Muscle layer of duodenum (tissue), 2 donors: ENCODE measurements around the gene ABCB9.

Experiments used
- H3K27ac ChIP-seq: one replicate; pipeline ENCODE4 v1.7.0; 2013; ENCODE audit warnings: mild to moderate bottlenecking, low read length
- H3K27me3 ChIP-seq: one replicate; pipeline ENCODE4 v1.7.0; 2013; ENCODE audit warnings: low read depth, mild to moderate bottlenecking, control low read depth, low read length
- H3K36me3 ChIP-seq, 2 donors: one replicate each; pipeline ENCODE4 v1.7.0; 2013; ENCODE audit warnings: low read length in 2 of 2, control low read depth in 1 of 2, mild to moderate bottlenecking in 1 of 2; ENCODE audit not compliant: insufficient read depth in 2 of 2, control insufficient read depth in 1 of 2
- H3K4me1 ChIP-seq, 2 donors: one replicate each; pipeline ENCODE4 v1.7.0; 2013; ENCODE audit warnings: low read length in 2 of 2, mild to moderate bottlenecking in 2 of 2, control low read depth in 1 of 2, moderate library complexity in 1 of 2; ENCODE audit not compliant: insufficient read depth in 2 of 2, control insufficient read depth in 1 of 2
- H3K4me3 ChIP-seq, 2 donors: one replicate each; pipeline ENCODE4 v1.7.0; 2013; ENCODE audit warnings: low read length in 2 of 2, low read depth in 1 of 2, mild to moderate bottlenecking in 1 of 2
- H3K9me3 ChIP-seq, 2 donors: one replicate each; pipeline ENCODE4 v1.7.0; 2013; ENCODE audit warnings: low read length in 2 of 2, control low read depth in 1 of 2, mild to moderate bottlenecking in 1 of 2; ENCODE audit not compliant: control insufficient read depth in 1 of 2
- donor health status: healthy.

Gene ABCB9

DNA sequence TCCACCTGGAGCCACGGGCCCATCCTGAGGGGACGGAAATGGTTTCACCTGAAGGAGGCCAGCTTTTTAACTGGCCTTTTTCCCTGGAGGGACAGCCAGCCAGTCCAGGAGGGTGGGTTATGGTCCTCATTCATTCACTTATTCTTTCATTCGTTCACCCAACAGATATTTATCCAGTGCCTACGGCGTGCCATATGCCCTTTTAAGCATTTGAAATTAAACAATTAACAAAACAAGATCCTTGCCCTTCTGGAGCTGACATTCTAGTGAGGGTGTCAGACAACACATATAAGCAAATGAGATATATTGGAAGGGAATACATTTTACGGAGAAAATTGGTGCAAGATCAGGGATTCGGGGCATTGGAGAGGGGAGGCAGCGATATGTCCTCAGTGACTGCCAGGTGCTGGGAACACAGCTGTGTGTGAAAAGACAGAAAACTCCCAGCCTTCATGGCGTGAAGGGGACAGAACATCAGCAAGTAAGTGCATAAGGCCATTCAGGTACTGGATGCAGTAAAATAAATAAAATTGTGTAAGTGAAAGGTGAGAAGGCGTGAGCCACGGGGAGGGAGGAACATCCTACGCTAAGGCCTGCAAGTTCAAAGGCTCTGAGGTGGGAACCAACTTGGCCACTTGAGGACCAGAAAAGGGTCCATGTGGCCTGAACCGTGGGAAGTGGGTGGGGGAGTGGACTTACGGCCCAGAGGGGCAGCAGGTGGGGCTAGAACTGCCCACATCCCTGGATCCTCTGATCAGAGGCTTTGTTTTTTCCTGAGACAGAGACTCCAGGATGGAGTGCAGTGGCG, 684 bp upstream of the ABCB9 start:
- Histone ChIP-seq H3K27ac (peak overlapping the region; percentile 23), H3K4me1 (peaks cover 0 to 31% of the 10 kb centered on the region in 2 donors), H3K4me3 (peak overlapping the region in 1 of 2 donors; percentile 83), H3K27me3 (no peaks in the 10 kb centered on the region), H3K36me3 (no peaks in the 10 kb centered on the region), H3K9me3 (no peaks in the 10 kb centered on the region)

GRCh38 chr12:122965321-122965751, 927 bp downstream of the ABCB9 start:
- Histone ChIP-seq H3K4me1 (peaks cover 0 to 31% of the 10 kb centered on the region in 2 donors), H3K9me3 (no peaks in the 10 kb centered on the region), H3K27ac (no peak overlapping the region), H3K4me3 (peak overlapping the region in 1 of 2 donors; percentile 83), H3K27me3 (no peaks in the 10 kb centered on the region), H3K36me3 (no peaks in the 10 kb centered on the region)

GRCh38 chr12:122964439-122965257, 1.6 kb downstream of the ABCB9 start:
- H3K27ac ChIP-seq = no peak overlapping the region
- peak overlapping the region in 1 of 2 donors; percentile 83 for H3K4me3 ChIP-seq
- no peaks in the 10 kb centered on the region for H3K27me3 ChIP-seq
- H3K4me1 ChIP-seq = peaks cover 0 to 31% of the 10 kb centered on the region in 2 donors
- H3K36me3 ChIP-seq = peaks cover 0 to 4% of the 10 kb centered on the region in 2 donors
- H3K9me3 ChIP-seq = no peaks in the 10 kb centered on the region

- Histone ChIP-seq H3K4me1 (peaks cover 0 to 27% of the 10 kb centered on the region in 2 donors), H3K4me3 (peak overlapping the region in 1 of 2 donors; percentile 13), H3K27ac (no peak overlapping the region)
Measured at GRCh38 chr12:122963941-122964265, 2.4 kb downstream of the ABCB9 start.

DNA sequence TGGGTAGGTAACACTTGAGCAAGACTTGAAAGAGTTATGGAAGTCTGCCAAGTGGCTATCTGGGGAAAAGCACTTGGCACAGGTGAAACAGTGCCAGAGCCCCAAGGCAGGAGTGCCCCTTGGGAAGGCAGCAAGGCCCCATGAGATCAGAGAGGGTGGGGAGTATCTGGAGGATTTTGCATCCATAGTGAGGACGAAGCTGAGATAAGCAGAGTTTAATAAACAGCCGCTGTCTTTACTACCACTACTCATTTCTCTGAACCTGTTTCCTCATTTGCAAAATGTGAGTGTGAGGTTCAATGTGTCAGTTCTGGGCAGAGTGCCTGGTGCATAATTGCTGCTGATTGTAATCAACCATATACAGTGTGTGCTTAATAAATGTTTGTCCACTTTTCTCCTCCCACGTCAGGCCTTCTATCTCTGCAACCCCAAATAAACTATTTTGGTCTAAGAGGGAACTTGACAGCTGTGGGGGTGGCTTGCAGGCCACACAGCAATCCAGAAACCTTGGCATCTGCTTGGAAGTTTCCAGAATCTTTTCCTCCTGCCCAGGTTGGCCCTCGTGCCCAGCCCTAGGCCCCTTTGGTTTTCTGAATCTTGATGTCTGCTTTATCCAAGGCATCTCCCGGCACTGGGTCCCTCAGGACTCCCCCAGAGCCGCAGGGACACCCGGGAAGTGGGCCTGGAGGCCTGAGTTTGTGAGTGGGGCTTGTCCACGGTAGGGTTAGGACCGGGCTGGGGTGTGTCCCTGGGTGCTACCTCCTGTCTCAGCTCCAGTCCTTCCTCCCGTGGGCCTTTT, 4.5 kb downstream of the ABCB9 start:
- H3K27ac ChIP-seq = no peak overlapping the region
- H3K4me1 ChIP-seq = peaks cover 0 to 27% of the 10 kb centered on the region in 2 donors

More at GRCh38 chr12:122963941-122964265, 2.4 kb downstream of the ABCB9 start:
- Histone ChIP-seq H3K9me3 (no peaks in the 10 kb centered on the region), H3K27me3 (no peaks in the 10 kb centered on the region), H3K36me3 (peaks cover 0 to 8% of the 10 kb centered on the region in 2 donors)

DNA sequence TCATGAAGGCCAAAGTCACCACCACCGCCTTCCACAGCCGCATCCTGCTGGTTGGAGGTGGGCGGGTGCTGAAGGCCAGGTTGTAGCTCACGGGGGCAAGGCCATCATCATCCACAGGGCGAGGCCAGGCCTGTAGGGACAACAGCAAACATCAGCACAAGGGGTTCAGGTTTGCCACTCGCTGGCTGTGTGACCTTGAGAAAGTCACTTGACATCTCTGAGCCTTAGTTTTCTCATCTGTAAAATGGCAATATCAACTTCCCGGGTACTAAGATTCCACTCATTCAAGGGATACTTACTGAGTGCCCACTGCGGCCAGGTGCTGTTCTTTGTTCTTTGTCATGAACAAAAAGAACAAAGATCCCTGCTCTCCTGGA, 6.1 kb downstream of the ABCB9 start:
- Histone ChIP-seq H3K4me1 (peaks cover 0 to 18% of the 10 kb centered on the region in 2 donors), H3K27ac (no peak overlapping the region), H3K4me3 (no peak overlapping the region), H3K9me3 (no peaks in the 10 kb centered on the region), H3K27me3 (no peaks in the 10 kb centered on the region), H3K36me3 (peaks cover 0 to 8% of the 10 kb centered on the region in 2 donors)

More for the DNA sequence above, 4.5 kb downstream of the ABCB9 start:
- Histone ChIP-seq H3K36me3 (peaks cover 0 to 8% of the 10 kb centered on the region in 2 donors), H3K4me3 (no peak overlapping the region), H3K9me3 (no peaks in the 10 kb centered on the region), H3K27me3 (no peaks in the 10 kb centered on the region)

GRCh38 chr12:122959566-122960192, 6.6 kb downstream of the ABCB9 start:
- no peaks in the 10 kb centered on the region for H3K27me3 ChIP-seq
- no peak overlapping the region for H3K27ac ChIP-seq
- H3K4me1 ChIP-seq = peaks cover 0 to 15% of the 10 kb centered on the region in 2 donors
- H3K9me3 ChIP-seq = no peaks in the 10 kb centered on the region
- no peak overlapping the region for H3K4me3 ChIP-seq
- H3K36me3 ChIP-seq = peaks cover 0 to 8% of the 10 kb centered on the region in 2 donors

DNA sequence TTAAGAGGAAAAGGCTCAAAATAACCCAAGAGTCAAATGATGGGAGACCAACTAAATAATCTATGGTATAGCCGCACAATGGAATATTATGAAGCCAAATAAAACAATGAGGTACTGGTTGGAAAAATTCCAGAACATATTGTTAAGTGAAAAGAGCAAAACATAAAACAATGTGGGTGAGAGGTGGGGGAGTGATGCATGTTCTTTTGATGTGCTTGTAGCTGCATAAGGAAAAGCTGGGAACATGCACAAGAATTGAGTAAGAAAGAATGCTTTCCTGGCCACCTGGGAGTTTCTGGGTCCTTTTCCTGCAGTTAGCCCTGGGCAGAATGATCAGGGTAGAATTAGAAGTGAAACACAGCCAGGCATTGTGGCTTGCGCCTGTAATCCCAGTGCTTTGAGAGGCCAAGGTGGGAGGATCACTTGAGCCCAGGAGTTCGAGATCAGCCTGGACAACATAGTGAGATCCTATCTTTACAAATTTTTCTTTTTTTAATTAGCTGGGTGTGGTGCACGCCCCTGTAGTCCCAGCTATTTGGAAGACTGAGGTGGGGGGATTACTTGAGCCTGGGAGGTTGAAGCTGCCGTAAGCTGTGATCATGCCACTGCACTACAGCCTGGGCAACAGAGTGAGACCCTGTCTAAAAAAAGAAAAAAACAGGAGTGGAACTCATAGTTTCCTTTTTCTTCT, 7.9 kb downstream of the ABCB9 start:
- no peaks in the 10 kb centered on the region for H3K9me3 ChIP-seq
- H3K4me3 ChIP-seq = no peak overlapping the region
- H3K36me3 ChIP-seq = peaks cover 0 to 8% of the 10 kb centered on the region in 2 donors
- no peaks in the 10 kb centered on the region for H3K27me3 ChIP-seq
- H3K4me1 ChIP-seq = peaks cover 0 to 2% of the 10 kb centered on the region in 2 donors
- no peak overlapping the region for H3K27ac ChIP-seq

DNA sequence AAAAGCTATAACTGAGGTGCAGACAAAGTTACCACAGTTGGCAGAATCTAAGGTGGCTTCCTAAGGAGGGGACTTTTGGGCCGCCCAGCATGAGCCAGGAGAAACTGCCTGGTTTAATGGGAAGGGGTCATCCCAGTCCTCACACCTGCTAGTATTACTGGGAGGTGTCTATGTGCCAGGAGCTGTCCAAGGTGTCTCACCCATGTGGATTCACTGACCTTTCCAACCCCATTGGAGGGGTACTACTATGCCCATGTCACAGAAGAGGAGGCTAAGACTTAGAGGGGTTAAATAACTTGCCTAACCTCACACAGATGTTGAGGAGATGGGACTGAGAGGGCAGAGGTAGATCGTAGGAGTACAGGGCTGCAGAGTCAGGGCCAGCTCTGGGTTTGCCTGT, 10.2 kb downstream of the ABCB9 start:
- no peaks in the 10 kb centered on the region for H3K27me3 ChIP-seq
- peaks cover 0 to 8% of the 10 kb centered on the region in 2 donors for H3K36me3 ChIP-seq
- H3K27ac ChIP-seq = no peak overlapping the region
- no peaks in the 10 kb centered on the region for H3K4me1 ChIP-seq
- H3K4me3 ChIP-seq = no peak overlapping the region
- H3K9me3 ChIP-seq = no peaks in the 10 kb centered on the region

- no peak overlapping the region for H3K27ac ChIP-seq
- peaks cover 0 to 8% of the 10 kb centered on the region in 2 donors for H3K36me3 ChIP-seq
- H3K9me3 ChIP-seq = no peaks in the 10 kb centered on the region
- no peaks in the 10 kb centered on the region for H3K27me3 ChIP-seq
- no peaks in the 10 kb centered on the region for H3K4me1 ChIP-seq
- no peak overlapping the region for H3K4me3 ChIP-seq
Measured at GRCh38 chr12:122955156-122955555, 11.1 kb downstream of the ABCB9 start.
